ENCODE measurements around the gene PTGER2. TPM values are rescaled to one million over a fixed set of nuclear protein-coding genes. Genes with fewer than 3 reads are reported as not detected.
A peak's percentile ranks its signal among the peaks of the same experiment; 100 is the strongest.

PTGER2 gene
- total and polyA plus RNA-seq, 10 of the 15 experiments (the other 5 are each of a cell fraction or from before 2014, with no cell fraction given) = 0.03 to 1.6 (median 0.33) TPM

- H3K79me2 ChIP-seq (ENCODE audit: control insufficient read depth, insufficient read depth, low read length) = no peaks in the 10 kb centered on the region
- TF ChIP-seq, protein P1, sequence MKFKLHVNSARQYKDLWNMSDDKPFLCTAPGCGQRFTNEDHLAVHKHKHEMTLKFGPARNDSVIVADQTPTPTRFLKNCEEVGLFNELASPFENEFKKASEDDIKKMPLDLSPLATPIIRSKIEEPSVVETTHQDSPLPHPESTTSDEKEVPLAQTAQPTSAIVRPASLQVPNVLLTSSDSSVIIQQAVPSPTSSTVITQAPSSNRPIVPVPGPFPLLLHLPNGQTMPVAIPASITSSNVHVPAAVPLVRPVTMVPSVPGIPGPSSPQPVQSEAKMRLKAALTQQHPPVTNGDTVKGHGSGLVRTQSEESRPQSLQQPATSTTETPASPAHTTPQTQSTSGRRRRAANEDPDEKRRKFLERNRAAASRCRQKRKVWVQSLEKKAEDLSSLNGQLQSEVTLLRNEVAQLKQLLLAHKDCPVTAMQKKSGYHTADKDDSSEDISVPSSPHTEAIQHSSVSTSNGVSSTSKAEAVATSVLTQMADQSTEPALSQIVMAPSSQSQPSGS (IDR thresholded peaks at IDR 0.05; ENCODE audit: low read length) = no peak
- no peak for TF ChIP-seq CHD1 (IDR thresholded peaks at IDR 0.05; ENCODE audit: low read depth, low read length)
- TF ChIP-seq KLF5 (IDR thresholded peaks at IDR 0.05; ENCODE audit: partially characterized antibody) = no peak
- TF ChIP-seq CTCF (IDR thresholded peaks at IDR 0.05 in 2 of 3, conservative IDR thresholded peaks at IDR 0.05 in 1 of 3; ENCODE audit: control insufficient read depth in 2 of 3, extremely low read depth in 1 of 3, insufficient read depth in 1 of 3, low read depth in 3 of 3, low read length in 3 of 3) = no peak
- TF ChIP-seq CUX1 (IDR thresholded peaks at IDR 0.05; ENCODE audit: insufficient replicate concordance, low read depth, low read length) = no peak
- TF ChIP-seq, protein P2, sequence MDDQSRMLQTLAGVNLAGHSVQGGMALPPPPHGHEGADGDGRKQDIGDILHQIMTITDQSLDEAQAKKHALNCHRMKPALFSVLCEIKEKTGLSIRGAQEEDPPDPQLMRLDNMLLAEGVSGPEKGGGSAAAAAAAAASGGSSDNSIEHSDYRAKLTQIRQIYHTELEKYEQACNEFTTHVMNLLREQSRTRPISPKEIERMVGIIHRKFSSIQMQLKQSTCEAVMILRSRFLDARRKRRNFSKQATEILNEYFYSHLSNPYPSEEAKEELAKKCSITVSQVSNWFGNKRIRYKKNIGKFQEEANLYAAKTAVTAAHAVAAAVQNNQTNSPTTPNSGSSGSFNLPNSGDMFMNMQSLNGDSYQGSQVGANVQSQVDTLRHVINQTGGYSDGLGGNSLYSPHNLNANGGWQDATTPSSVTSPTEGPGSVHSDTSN (IDR thresholded peaks at IDR 0.05; ENCODE audit: insufficient replicate concordance, low read depth, low read length) = no peak
- TF ChIP-seq SRF (IDR thresholded peaks at IDR 0.05; ENCODE audit: low read depth in 2 of 2, low read length in 2 of 2) = no peak
- TF ChIP-seq IKZF2 (IDR thresholded peaks at IDR 0.05) = no peak
- TF ChIP-seq PKNOX1 (IDR thresholded peaks at IDR 0.05) = no peak
- no peak for TF ChIP-seq SPI1 (IDR thresholded peaks at IDR 0.05; ENCODE audit: borderline replicate concordance, insufficient read depth, low read depth, low read length)
- no peak for TF ChIP-seq EED (IDR thresholded peaks at IDR 0.05; ENCODE audit: low read depth)
- WGBS (ENCODE audit: insufficient coverage, insufficient replicate concordance, low lambda C conversion rate, missing lambda C conversion rate) = 55% methylated on average over 7 of the region's 7 CpGs
- no peaks in the 10 kb centered on the region for H3K9me3 ChIP-seq (replicated peaks; ENCODE audit: control insufficient read depth, insufficient read depth, low read length)
- FAIRE-seq = no peak
- H3K27ac ChIP-seq (ENCODE audit: control insufficient read depth, insufficient read depth) = no peak overlapping the region
- H3K36me3 ChIP-seq (ENCODE audit: control insufficient read depth in 2 of 2, insufficient read depth in 2 of 2, low read length in 1 of 2) = no peaks in the 10 kb centered on the region
- H3K4me3 ChIP-seq = no peak overlapping the region
- peaks cover 0 to 6% of the 10 kb centered on the region in 2 experiments for H3K27me3 ChIP-seq (replicated peaks in 1 of 2; ENCODE audit: control insufficient read depth in 2 of 2, insufficient read depth in 2 of 2, low read length in 1 of 2)
- no TSS peak for BruUV-seq (replicated peaks)
- no peak overlapping the region for H3K9ac ChIP-seq (ENCODE audit: control insufficient read depth, insufficient read depth, low read length)
- ChIA-PET CTCF (interaction anchor here (1.0 kb wide), 1 partner anchor 16 kb away, joined by 3 read pairs; no protein-coding TSS in a partner anchor), SMC1A (ENCODE audit: uncharacterized antibody, unreplicated experiment) (interaction anchor here (1.1 to 1.4 kb wide), 2 partner anchors 22 to 26 kb away, joined by 3 to 4 read pairs; no protein-coding TSS in a partner anchor), POLR2A (no interaction called here), RAD21 (ENCODE audit: unreplicated experiment) (interaction anchor here (1.5 kb wide), 1 partner anchor 24 kb away, joined by 3 read pairs; no protein-coding TSS in a partner anchor)
- H2AFZ ChIP-seq (ENCODE audit: control insufficient read depth, low read depth, low read length) = no peak overlapping the region
- no peak overlapping the region for H3K4me2 ChIP-seq (ENCODE audit: control insufficient read depth, insufficient read depth)
- in situ Hi-C loops (cut with MboI) (no loop called here), intact Hi-C loops (cut with micrococcal nuclease; ENCODE audit: unreplicated experiment) (no loop called here)
- peak; percentile 66 for ATAC-seq
- H4K20me1 ChIP-seq (ENCODE audit: control insufficient read depth, insufficient read depth) = no peaks in the 10 kb centered on the region
- DNase-seq (ENCODE audit: low read depth, low spot score) = no peak
- no peaks in the 10 kb centered on the region for H3K4me1 ChIP-seq (ENCODE audit: control insufficient read depth, insufficient read depth, low read length)
Measured at GRCh38 chr14:52351233-52352060, 37.3 kb downstream of the PTGER2 start.
